CD4-positive, alpha-beta T cell treated with Interleukin-4 for 4 hours (primary cell): Measurements from ENCODE around the gene DZIP3.

Experiments
- DNase-seq: peaks from one replicate; pipeline ENCODE4 v3.0.0-alpha.2; 2020

DZIP3 gene, protein sequence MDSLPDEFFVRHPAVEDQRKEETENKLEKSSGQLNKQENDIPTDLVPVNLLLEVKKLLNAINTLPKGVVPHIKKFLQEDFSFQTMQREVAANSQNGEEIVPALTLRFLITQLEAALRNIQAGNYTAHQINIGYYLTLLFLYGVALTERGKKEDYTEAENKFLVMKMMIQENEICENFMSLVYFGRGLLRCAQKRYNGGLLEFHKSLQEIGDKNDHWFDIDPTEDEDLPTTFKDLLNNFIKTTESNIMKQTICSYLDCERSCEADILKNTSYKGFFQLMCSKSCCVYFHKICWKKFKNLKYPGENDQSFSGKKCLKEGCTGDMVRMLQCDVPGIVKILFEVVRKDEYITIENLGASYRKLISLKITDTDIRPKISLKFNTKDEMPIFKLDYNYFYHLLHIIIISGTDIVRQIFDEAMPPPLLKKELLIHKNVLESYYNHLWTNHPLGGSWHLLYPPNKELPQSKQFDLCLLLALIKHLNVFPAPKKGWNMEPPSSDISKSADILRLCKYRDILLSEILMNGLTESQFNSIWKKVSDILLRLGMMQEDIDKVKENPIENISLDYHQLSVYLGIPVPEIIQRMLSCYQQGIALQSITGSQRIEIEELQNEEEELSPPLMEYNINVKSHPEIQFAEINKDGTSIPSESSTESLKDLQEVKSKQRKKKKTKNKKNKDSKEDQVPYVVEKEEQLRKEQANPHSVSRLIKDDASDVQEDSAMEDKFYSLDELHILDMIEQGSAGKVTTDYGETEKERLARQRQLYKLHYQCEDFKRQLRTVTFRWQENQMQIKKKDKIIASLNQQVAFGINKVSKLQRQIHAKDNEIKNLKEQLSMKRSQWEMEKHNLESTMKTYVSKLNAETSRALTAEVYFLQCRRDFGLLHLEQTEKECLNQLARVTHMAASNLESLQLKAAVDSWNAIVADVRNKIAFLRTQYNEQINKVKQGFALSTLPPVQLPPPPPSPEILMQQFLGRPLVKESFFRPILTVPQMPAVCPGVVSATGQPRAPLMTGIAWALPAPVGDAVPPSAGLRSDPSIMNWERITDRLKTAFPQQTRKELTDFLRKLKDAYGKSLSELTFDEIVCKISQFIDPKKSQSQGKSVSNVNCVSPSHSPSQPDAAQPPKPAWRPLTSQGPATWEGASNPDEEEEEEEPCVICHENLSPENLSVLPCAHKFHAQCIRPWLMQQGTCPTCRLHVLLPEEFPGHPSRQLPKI

DNA sequence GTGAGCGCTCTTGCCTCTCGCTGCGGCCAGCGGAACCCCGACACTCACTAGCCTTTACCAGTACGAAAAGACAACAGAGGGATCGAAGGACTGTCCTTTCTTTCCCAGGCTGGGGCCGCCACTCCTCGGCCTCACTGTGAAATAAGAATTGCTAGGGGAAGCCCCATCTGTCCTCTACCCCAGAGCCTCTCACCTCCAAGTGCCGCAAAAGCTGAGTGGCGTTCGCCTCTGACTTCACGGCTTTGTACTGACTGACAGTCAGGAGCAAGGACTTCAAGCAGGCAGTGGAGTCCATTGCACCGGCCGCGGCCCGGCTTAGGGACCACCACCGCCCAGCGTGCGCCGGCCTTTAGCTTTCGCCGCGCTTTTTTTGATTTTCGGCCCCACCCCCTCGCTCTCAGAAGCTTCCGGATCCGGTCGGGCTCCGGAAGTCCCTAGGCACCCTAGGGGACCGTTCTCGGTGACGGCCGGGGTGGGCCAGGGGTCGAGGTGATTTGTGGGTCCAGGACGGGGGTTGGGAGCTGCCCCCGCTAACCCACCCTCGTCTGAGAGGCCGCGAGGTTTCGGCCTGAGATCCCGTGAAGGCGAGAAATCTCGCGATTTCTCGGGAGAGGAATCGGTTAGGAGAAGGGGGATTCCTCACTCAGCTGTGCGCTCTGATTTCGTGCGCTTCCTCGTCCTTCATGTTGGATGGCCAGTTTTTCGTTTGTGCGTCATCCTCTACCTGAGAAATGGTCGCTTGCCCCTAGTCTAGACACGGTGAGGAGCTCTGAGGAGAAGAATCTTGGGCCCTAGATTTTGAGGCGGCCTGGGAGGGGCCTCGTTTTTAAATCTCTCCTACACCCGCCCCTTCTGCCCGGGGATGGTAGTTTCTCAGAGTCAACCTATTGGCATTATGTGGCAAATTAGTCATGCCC is at the start of gene DZIP3, which contains the start of gene CIP2A:
TSS of gene DZIP3 (plus strand) at position 642 of the 917 bp plus-strand sequence. CDS start 15,685 bp downstream, outside the sequence.
TSS of gene CIP2A (minus strand) at position 358 of the 917 bp plus-strand sequence. CDS start at position 295, 63 bp downstream.
- peak; percentile 90 for DNase-seq

DNA sequence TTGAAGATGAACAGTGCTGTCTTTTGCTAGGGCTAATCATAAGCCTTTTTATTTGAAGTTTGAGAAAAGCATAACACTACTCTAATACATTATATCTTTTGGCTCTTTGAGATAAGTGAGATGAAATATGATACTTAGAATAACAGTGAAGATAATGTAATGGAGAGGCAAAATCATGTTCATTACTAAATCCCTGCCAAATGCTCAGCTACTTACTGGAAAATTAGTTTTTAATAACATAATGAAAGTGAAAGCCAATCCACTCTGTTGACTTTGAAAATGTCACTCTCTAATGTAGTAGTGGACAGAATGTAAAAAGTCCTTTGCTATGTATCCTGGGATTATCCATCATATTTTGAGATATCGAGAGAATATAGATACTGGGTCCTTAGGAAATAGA is 43.3 kb upstream of the DZIP3 start:
- no peak for DNase-seq

DNA sequence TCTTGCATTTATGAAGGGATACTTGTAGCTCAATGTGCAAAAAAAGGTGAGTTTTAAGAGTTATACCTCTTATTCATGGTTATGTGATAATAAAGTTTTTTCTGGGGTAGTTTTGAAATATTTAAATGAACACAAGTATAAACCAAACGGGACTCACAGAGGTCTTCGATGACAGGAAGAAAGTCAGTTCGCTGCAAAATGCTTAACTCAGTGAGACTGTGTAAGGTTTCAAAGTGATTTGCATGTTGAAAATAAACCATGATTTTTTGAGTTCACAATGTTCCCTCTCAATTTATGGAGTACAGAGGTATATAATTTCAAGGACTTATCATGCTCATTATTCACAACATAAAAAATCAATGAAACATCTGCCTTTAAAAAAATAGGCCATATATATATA is 42.8 kb upstream of the DZIP3 start:
- no peak for DNase-seq

DNA sequence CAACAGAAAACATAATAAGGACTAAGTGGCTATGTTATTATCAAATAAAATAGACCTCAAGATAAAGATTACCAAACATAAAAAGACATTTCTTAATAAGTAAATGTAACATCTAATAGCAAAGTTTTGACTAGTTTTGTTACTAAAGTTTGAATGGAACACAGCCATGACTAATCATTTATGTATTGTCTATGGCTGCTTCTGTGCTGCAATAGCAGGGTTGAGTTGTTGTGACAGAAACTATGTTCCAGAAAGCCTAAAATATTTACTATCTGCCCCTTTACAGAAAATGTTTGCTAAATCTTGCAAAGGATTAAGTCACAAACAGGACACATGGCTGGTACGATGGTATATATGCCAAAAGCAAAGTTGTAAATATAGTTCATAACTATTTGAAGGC is 41.2 kb upstream of the DZIP3 start:
- no peak for DNase-seq

DNA sequence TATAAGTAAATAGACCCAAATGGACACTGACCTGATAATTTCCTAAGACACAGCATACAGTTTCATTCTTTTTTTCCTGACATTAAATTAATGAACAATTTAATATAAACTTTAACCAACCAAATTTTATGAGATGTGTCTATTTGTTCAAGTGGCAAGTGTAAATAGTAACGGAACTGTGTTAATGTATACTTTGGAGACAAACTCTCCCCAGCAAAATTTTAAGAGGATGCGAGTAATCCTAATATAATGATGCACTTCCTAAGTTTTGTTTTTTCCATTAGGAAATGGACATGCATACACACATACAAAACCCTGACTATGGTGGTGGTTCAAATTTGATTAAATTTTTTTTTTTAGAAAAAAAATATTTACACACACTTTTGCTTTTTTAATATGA is 40.6 kb upstream of the DZIP3 start:
- no peak for DNase-seq

DNA sequence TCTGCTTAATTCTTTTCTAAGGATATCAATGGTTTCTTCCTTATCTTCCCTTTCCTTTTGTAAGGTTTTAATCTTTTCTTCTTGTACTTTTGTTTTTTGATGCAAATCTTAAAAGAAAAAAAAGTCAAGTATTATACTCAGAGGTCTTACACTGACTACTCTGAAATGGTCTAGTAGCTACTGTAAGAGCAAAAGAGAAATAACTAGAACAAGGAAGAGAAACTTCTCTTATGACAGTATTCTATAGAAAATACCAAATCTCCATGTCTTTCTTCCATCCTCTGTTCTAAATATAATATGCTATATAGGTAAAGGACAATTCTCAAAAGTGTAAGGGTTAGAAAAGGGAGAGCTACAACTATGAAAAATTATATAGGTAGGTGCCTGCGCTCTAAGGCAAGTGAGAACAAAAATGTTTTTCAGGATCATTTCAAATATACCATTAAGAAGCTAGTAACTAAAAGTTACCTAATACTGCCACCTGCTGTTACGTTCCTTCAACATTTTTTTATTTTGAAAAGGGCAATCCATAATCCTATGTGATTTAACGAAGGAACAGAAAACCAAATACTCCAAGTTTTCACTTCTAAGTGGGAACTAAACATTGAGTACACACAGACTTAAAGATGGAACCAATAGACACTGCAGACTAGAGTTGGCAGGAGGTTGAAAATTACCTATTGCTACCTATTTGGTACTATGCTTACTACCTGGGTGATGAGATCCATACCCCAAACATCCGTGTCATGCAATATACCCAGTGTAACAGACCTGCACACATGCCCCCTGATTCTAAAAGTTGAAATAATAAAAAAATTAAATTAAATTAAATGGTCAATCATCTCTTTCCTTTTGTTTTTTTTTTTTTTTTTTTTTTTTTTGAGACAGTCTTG is 37.0 kb upstream of the DZIP3 start:
- DNase-seq = peak; percentile 58

DNA sequence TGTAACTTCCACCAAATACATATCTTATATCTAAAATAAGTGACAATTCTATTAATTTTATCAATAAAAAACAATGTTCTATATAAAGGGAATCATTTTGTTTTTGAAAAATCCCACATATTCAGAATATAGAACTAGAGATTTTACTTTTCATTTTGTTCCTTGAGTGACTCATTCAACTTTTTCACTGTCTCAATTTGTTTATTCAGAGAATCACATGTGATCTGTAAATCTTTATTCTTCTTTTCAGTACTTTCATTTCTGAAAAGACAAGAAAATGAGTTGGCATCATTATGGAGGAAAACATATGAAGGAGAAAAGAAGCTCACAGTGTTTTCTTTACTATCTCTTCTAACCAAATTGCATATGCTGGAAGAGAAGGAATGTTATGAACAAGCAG is 35.3 kb upstream of the DZIP3 start:
- no peak for DNase-seq

DNA sequence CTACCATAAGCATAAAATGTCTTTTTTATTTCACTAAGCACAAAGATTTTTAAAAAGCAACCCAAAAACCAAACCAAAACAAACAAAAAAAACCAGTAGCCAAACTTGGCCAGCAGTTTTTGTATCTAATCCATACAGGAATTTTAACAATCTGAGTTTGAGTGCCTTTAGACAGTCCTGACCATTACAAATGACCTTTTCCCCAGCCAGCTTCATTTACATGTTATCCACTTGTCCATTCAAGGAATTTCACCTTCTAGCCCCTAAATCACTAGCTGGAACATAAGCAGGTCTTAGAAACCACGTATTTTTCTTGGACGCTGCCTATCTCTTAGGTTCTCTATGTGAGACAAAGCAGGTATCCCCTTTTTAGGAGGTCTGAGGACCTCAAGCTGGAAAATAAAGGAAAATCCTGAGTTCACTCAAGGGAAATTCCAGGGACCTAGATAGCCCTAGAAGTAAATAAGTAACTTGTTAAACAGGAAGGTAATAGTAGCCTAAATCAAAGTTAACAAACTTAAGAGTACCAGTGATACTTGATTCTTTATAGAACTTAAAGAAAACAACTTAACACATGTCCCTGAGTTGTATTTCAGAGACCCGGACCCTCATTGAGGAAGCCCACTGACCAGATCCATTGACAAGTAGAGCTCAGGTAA is 34.5 kb upstream of the DZIP3 start:
- DNase-seq = no peak

DNA sequence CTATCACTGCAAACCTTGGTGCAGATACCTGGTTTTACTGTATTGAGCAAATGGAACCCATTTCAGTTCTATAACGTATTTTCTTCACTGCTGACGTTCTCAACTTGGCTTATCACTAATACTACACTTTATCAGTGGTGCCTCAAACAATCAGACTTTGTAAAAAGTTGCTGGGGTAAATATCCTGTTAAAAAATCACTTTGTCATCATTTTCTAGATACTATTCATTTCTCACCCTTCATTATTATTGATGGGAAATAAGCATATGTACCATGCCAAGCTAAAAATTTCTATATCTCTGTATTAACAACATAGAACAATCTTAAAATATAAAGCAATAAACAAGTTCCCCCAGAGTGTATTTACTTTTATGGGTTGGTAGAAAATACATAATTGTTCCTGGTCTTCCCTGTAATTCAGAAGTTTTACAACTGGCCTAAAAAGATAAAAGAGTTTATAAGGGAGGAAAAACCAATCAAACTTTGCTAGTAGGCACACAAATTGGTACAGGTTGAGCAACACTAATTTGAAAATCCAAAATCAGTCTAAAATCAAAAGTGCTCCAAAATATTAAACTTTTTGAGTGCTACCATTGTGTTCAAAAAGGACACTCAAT is 33.4 kb upstream of the DZIP3 start:
- no peak for DNase-seq

DNA sequence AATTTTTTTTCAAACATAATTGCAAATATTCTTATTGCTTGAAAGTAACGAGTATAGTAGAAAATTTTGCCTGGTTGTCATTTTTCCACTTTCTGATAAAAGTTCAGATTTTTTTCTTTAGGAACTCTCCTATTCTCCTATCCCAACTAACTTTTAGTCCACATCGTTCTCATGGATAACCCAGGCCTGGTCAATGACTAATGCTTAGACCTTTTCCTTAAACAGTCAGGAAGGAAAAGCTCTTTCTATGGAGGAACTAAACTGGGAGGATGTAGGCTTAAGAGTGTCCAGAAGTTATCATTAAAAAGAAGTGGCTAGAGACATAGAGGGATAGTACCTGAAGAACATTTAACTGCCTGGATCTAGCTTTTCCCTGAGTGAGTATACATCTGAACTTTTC is 27.0 kb upstream of the DZIP3 start:
- no peak for DNase-seq

DNA sequence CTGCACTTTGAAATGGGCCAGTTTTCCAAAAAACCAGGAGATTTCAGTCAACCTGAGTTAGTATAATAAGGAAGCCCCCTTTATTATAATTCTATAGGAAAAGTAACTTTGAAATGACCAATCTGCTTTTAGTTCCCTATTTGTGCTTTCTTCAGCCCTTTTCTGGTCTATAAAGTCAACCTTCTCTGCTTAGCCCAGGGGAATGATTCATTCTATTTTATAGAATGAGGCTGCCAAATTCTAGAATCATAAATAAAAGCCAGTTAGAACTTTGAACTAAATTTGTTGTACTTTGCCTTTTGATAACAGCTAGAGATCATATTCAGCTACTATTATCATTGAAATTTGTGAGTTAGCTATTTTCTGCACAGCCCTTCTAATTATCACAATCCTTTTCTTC is 25.0 kb upstream of the DZIP3 start:
- DNase-seq = no peak

DNA sequence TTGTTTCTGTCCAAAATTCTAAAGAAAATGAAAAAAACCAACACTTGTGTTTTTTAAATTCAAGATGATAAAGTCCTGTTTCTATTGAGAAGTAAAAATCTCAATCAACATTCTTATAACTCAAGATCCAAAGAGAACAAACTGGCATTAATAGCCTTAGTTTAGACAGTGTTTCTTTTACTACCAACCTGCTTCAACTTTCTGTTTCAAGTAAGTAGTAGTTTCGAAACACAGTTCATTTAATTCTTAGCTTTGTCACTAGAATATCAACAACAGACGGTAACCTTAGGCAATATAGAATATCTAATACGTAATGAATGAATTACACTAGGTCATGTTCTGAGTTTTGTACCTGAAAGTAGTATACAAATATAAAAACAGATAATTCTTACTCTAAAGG is 24.0 kb upstream of the DZIP3 start:
- no peak for DNase-seq

DNA sequence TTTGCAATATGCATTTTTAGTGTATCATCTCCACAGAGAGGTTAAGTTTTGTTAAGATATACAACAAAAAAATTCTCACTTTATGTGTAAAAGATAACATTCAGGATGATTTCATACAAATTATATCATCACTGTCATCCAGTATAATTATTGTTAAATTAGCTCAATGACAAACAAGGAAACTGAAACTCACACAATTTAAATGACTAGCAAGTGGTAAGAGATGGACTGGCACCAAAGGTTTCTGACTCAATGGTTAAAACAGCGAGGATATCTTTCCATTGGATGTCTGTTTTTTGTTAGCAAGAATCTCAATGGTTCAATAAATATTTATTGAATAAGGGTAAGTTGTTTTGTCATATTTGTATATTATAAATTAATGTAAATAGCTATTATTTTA is 22.9 kb upstream of the DZIP3 start:
- DNase-seq = no peak

DNA sequence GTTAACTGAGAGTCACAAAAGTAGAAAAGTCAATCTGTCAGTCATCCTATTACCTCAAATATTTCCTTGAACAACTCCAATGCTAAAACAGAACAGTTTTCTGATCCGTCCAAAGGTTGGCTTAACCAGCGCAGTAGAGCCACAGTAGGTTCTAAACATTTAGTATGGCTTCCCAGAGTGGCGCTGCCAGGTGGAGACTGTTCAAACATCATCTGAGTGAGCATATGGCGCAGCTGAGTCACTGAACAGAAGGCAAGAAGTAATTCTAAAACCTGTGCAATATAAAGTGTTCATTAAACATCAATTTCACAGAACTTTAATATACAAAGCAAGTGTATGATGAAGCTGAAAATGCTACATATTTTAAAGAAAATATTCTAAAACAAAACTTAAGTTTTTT is 20.2 kb upstream of the DZIP3 start:
- no peak for DNase-seq

DNA sequence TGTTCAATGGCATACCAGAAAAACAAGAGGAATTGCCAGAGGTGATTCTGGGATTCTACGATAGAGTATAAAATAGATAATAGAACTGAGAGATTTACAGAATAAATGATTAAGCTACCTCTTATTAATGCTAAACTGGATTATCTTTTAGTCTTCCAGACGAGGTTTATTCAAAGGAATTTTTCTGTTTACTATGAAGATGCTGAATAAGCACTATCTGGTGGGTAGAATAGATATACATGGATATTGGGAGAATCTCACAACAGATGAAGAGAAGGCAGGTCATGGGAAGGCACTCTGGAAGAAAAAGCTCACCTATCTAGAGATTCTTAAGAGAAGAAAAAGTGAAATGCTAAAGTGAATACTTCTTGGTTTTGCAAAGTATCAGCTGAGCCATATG is 11.5 kb upstream of the DZIP3 start:
- DNase-seq = no peak

DNA sequence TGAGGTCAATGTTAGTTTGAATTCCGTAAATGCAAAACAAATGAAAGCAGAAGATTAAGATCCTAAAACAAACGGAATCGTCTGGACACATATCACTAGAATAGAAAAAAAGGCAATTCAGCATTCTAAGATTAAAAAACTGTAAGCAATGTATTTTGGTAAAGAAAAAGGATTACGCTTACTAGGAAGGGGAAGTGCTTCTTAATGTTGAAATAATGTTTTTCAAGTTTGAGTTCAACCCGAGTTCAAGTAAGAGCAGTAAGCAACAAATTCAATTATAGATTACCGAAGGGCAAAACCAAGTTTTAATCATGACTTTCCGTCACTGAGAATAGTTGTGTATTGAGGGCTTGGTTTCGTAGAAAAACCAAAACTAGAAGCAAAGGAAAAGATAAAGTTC is 921 bp upstream of the DZIP3 start:
- DNase-seq = no peak

DNA sequence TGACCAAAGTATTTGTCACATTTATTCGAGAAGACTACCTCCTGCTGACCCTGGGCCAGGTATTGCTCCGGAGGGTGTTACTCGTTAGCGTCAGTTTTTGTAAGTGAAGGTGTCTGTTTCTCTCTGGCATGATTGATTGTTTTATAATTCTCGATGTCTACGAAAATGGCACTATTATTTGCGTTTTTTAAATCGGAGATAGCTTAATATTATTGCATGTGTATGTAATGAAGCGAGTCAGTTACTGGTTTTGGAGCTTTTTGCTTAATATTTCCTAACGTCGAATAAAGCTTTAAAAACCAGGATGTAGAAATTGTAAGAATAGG is 439 bp downstream of the DZIP3 start:
- no peak for DNase-seq

DNA sequence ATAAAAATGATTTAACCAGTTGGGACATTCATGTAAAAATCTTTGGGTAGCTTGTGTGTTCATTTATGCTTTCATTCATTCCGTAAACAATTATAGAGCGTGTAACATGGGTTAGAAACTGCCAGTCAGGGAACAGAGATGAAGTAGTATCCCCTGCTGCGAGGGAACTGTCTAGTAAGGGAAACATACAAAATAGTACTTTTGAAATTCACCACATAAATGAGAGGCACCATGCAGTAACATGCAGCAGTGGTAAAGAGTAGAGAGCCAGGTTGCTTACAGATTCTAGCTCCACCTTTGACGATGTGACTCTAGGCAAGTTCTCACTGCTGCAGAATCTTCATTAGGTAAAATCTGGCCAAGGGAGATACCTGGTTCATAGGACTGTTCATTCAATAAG is 938 bp downstream of the DZIP3 start:
- no peak for DNase-seq

DNA sequence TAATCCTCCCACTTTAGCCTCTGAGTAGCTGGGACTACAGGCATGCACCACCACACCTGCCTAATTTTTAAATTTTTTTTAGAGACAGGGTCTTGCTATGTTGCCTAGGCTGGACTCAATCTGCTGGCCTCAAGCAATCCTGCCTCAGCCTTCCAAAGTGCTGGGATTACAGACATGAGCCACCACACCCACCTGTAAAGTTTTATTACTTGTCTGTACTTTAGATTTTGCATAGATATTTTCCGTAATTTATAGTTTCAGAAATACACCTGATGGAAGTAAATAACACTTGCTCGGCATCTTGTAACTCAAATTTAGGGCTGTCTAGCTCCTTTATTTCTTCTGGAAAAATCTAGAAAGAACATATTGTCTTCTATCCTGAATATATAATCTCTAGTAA is 5.8 kb downstream of the DZIP3 start:
- no peak for DNase-seq

DNA sequence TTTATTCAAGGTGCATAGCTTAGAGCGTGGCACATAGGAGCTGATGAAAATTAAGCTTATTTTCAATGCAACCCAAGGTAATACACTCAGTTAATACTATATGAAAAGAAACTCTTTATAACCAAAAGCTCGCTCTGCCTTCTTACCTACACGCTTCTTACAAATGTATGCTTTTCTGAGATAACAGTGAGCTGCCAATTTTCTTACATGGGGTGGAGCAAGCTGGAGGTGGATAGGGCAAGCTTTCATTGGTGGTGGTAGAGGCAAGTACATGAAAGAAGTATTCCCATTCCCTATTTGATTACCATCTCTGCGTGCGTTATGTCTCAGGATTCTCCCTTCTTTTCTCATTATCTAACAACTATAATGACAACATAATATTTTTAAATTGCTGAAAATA is 8.9 kb downstream of the DZIP3 start:
- DNase-seq = no peak
